Measurements from ENCODE around the gene CDK5.
"Not testable (repeated sequence)": the region's sequence is repeated elsewhere in the genome, so short reads cannot be mapped to it uniquely, and the experiment has no call there.

The CDK5 gene

DNA sequence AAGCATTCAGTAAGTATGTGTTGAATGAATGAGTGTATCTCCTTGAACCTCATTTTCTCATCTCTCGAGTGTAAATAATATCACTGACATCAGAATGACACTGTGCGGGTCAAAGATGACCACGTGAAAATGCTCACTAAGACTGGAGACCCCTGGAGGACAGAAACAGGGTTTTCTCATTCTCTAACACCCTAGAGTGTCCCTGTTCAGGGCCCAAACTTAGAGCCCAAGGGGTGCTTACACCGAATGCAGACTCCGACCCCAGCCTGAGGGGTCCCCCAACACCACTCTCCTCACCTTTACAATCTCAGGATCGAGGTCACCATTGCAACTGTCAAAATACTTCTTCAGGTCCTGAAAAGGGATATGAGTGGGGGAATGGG is 1.4 kb downstream of the CDK5 start:
- DNase-seq, result no peak

DNA sequence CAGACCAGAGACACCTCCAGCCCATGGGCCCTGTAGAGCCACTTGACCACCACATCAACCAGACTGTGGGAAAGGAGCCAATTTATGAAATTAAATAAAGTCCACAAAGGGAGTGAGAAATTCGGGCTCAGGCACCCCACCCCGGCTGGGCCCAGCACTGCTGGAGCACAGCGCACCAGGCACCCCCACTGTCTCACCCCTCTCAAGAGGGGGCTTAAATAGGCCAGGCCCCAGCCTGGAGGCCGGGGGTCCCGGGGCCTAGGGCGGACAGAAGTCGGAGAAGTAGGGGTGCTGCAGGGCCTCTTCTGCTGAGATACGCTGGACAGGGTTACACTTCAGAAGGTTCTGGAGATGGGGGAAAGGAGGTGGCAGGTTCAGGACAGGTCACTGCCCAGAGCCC is 3.9 kb downstream of the CDK5 start:
- no peak for DNase-seq

DNA sequence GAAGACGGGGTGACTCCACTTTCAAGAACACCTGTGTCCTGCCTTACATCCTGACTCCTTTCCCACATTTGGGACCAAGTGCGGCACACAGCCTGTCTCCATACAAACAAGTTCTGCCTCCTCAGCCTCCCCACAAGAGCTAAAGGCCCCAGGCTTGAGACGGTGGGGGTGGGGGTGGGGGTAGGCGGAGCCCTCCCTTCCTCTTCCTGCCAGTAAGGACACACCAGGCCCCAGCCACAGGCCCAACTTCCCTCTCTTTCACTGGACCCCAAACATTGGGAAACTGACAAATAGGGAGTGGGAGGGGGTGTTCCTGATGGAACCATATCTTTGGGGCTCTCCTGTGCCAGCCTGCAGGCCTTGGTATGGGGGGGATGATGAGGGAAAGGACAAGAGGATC is 4.6 kb downstream of the CDK5 start:
- DNase-seq, result no peak

DNA sequence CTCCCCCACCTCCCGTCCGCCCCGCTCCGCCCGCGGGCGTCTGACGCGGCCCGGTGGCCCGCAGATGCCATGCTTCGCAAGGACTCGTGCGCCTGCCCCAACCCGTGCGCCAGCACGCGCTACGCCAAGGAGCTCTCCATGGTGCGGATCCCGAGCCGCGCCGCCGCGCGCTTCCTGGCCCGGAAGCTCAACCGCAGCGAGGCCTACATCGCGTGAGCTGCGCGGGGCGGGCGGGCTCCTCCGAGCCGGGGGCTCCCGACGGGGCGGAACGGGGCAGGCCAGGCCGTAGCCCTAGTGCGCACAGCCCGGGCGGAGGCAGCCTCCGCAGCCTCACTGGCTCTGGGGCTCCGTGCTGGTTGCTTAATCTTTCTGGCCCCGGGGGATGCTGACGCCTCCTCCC is 6.6 kb downstream of the CDK5 start:
- no peak for DNase-seq

DNA sequence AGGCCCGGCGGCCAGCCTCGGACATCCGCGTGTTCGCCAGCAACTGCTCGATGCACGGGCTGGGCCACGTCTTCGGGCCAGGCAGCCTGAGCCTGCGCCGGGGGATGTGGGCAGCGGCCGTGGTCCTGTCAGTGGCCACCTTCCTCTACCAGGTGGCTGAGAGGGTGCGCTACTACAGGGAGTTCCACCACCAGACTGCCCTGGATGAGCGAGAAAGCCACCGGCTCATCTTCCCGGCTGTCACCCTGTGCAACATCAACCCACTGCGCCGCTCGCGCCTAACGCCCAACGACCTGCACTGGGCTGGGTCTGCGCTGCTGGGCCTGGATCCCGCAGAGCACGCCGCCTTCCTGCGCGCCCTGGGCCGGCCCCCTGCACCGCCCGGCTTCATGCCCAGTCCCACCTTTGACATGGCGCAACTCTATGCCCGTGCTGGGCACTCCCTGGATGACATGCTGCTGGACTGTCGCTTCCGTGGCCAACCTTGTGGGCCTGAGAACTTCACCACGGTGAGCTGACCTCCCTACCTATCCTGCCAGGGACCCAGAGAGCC is 8.7 kb downstream of the CDK5 start:
- no peak for DNase-seq

DNA sequence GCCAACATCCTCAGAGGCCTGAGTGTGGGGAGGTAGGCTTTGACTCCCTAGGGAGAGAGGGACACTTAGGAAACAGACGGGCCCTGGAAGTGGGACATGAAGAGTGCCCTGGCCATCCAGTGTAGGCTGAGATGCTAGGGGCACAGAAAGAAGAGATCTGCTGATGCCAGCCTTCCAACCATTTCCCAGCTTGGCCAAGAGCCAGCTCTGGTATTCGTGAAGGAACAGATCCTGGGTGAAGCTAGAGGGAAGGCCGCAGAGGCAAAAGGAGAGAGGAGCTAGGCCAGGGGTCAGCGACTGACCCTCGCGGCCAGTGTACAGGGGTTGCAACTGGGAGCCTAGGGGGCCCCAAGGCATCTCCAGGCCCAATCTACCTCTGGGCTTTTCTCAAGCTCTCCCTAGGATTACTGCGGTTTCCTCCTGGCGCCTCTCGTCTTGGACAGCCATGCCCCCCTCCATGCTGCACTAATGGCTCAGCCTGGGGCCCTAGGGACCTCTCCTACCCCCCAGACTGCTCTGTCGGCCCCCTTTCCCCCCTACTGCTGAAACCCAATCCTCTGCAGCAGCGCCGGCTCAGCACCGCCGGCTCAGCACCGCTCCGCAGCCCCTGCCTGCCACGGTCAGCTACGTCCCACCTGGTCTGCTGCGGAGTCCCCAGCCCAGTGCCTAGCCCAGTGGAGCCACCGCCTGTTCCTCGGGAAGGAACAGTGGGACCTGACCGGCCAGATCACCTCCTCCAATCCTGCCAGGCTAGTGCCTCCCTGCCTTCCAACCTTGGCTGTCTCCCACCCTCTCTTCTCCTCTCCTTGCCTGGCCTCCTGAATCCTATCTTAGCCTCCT is 9.5 kb downstream of the CDK5 start, which contains the start of gene ASIC3:
Gene ASIC3 (plus strand): TSS at position 556 of the 840 bp plus-strand sequence. CDS start 355 bp downstream, outside the sequence.
- no peak for DNase-seq

DNA sequence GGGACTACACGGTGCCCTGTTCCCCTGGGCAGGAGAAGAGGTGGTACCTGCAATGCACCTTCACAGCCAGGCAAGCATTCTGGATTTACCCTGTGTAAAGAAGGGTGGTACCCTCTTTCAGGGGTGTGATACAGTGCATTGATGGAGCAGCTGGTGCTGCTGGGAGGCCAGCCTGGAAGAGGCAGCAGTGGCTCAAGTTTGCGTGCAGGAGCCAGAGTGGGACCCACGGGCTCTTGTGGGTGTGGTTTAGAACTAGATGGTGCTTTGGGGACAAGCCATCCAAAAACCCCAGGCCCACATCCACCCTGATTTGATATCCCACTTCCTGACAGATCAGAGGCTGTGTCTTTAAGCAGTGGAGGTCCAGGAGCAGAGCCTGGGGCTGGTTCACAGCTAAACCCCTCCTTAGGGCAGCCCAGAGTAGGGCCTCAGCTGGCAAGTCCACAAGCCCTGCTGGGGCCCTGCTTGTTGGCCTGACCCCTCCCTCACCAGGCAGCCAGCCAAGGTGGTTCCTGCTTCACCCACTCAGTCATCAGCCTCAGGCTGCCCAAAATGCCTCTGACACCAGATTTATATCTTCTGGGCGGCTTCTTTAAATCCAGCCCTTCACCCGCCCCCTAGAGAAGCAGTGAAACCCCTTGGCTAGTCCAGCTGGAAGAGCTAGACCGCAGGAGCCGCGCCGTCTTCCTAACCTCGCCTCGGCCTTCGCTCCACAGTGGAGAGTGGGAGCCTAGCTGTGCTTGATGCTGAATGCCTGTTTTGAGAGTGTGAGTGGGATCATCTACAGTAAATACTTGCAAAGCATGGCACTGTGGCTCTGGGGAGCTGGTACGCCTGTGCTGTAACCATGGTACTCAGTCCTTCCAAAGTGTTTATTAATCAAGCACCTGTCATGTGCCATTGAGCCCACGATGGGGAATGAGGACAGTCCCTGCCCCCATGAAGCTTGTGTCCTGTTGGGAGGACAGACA is 10.8 kb downstream of the CDK5 start:
- peak; percentile 10 for DNase-seq

DNA sequence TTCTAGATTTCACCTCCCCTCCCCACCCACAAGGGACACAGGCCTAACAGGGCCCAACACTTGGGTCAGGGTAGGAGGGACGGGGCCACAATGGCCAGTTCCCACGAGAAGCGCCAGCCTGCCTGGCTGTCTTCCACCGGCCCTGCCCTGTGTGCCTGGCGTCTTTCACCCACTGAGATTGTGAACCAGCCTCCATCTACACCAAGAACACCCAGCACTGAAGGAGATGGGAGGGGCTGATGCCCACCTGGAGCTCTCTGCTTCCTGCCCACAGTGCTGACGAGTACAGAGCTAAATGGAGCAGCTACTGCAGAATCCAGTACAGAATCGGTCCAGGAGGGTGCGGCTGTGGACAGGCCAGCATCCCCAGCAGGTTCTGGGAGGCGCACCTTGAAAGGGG is 11.7 kb downstream of the CDK5 start:
- DNase-seq, result no peak

DNA sequence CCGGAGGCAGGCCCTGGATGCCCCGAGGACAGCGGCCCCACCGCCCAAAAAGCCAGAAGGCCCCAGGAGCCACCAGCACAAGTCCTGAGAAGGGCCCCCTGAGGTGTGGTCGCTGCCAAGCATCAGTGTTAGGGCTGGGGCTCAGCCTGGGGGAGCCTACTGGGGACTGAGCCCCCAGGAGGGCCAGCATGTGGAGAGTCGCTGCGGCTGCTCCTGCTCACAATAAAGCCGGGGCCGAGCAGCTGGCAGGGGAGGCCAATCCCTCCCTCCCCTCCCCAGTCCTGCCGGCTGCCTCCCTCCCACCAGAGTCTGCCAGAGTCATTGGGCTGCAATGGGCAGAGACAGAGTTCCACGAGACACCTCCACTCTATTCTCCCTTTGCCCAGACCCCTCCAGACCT is 12.4 kb downstream of the CDK5 start:
- DNase-seq, result no peak

DNA sequence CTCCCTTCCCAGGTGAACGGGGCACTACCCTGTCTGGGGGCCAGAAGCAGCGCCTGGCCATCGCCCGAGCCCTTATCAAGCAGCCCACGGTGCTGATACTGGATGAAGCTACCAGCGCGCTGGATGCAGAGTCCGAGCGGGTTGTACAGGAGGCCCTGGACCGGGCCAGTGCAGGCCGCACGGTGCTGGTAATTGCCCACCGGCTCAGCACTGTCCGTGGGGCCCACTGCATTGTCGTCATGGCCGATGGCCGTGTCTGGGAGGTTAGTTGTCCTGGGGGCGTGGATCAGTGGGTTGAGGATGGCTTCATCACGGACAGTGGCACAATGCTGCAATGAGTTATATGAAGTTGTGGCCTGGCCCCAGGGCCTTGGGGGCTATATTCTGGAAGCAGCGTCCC is 13.7 kb downstream of the CDK5 start:
- DNase-seq, result no peak

DNA sequence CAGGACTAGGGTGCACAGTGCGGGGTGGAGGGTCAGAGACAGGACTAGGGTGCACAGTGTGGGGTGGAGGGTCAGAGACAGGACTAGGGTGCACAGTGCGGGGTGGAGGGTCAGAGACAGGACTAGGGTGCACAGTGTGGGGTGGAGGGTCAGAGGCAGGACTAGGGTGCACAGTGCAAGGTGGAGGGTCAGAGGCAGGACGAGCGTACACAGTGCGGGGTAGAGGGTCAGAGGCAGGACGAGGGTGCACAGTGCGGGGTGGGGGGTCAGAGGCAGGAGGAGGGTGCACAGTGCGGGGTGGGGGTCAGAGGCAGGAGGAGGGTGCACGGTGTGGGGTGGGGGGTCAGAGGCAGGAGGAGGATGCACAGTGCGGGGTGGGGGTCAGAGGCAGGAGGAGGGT is 14.2 kb downstream of the CDK5 start:
- DNase-seq, result not testable (repeated sequence)

DNA sequence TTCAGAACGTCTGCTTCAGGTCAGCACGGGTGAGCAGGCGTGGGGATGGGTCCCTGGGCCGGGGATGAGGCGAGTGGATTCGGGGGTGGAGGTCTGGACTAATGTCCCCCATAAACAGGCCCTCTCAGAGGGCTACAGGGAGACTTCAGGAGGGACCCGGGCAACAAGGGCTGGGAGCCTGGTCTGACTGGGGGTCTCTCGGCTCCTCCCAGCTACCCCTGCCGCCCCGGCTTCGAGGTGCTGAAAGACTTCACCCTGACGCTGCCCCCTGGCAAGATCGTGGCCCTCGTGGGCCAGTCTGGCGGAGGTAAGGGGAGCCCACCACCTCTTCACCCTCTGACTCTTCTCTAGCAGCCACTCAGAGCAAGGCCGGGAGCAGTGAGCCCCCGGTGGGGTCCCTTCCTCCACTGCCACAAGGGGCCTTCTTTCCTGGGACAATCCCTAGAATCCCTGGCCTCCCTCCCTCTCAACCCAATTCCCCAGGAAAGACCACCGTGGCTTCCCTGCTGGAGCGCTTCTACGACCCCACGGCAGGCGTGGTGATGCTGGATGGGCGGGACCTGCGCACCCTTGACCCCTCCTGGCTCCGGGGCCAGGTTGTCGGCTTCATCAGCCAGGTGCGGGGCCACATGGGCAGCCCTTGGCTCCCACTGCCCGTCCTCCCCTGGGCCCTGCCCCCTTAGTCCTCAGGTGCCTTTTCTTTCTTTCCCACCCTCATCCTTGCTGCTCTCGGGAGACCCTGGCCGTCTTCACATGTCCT is 16.9 kb downstream of the CDK5 start:
- no peak for DNase-seq

DNA sequence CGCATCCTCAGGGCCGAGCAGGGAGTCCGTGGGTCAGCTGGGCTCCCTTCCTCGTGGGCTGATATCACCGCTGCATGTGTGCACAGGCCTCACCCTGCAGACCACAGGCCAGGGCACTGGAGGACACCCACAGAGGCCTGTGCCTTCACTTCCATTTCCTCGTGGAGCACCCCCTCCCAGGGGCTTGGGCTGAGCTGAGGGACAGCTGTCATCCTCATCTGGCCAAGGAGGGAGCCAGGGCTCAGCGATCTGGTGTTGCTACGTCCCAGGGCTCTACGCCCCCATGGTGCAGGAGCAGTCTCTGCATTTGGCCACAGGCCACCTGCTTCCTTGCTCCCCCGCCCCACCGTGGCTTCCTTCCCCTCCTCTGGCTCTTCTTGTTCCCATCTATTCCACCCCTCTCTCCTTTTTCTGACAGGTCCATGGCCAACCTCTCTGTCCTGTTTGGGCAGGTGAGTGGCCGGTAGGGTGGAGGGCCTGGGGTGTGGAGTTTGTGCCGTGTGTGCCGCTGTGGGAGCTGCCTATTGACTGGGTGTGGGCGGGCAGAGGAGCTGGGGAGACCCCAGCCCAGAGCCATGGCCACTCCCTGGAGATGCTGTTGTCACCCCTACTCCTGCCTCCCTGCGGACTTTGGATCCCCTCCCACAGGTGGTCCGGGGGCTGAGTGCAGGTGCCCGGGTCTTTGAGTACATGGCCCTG is 17.7 kb downstream of the CDK5 start:
- no peak for DNase-seq

DNA sequence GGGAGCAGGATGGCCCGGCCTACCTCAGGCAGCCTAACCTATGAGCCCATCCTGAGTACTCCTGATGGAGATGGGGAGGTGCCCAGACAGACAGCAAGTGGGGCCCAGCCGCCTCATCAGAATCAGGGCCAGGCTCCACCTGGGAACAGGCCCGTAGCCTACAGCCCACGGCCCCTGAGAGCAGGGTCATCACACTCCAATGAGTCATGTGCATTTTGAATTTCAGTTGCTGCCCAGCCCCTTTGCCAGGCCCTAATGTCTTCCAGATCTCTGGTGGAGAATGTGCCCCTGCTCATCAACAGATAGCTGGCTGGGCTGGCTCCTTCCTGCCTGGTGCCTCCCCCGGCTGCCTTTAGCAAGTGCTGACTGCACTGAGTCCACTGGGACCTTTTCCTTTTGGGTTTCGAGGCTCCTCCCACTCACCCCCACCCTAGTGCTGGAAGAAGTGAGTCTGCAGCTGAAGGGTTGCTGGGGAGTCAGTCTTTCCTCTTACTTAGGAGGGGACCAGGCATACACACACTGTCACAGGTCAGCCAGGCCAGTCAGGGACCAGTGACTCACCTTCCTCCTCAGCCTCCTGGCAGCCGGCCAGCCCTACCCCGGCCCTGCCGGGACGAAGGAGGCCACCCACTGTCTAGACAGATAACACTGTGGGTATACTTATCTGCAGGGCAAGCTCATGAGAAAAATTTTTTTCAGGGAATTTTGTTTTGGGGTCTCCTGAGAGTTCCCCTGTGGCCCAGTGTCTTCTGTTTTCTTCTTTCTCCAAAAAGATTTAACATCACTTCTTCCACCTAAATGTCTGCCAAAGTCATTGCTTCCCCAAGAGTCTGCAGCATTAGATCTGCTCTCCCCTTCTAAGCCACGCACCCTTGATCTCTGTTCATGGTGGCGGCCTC is 18.5 kb downstream of the CDK5 start:
- no peak for DNase-seq

DNA sequence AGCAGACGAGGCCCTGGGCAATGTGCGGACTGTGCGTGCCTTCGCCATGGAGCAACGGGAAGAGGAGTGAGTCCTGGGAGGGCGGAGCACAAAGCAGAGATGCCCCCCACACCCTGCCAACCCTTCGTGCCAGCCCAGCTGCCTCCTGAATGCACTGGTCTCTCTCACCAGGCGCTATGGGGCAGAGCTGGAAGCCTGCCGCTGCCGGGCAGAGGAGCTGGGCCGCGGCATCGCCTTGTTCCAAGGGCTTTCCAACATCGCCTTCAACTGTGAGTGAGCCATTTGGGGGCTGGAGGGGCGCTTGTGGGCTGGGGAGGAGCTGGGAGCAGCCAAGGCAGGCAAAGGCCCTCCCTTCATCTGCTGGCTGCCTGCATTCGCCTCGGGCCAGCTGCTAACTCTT is 21.8 kb downstream of the CDK5 start:
- DNase-seq, result no peak

DNA sequence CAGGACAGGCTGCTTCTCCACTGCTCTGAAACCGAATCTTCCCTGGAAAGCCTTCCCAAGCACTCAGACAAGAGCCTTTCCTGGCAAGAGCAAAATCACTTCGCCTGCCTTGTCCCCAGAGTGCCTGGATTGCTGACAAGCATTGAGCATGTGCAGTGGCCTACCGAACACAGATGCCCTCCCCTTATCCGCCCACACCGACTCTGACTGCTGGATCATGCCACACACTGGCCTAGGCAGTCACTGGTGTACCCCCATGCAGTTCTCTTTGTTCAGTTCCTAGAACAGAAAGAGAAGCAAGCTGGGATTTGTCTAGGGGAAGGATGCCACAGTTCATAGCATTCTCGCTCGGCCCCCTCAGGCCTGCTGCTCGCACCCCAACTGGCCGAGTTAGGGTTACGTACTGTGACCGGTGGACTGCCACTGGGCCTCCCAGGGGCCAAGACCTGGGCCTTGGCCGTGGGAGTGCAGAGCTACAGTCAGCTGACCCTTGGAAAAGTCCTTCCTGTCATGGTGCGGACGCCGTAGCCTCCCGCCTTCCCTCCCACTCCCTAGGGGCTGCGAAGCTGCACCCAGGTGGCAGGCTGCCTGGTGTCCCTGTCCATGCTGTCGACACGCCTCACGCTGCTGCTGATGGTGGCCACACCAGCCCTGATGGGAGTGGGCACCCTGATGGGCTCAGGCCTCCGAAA is 22.5 kb downstream of the CDK5 start:
- DNase-seq, result no peak

DNA sequence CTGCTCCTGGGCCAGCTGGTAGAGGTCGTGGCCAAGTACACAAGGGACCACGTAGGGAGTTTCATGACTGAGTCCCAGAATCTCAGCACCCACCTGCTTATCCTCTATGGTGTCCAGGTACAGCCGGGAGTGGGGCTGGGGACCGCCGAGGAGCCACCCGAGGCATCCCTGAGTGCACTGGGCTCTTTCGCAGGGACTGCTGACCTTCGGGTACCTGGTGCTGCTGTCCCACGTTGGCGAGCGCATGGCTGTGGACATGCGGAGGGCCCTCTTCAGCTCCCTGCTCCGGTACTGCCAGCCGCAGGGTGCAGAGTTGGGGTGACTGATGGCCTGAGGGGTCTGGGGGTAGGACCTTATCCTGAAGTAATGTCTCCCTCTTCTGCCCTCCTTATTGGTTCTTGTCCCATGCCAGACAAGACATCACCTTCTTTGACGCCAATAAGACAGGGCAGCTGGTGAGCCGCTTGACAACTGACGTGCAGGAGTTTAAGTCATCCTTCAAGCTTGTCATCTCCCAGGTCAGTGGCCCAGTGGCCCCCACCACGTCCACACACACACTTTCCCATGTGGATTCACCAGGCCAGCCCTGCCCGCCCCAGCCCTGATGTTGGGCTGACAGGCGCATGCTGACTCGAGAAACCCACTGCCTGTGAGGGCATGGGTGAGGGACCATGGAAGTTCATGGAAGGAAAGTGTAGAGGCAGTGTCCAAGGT is 23.2 kb downstream of the CDK5 start:
- DNase-seq, result no peak

DNA sequence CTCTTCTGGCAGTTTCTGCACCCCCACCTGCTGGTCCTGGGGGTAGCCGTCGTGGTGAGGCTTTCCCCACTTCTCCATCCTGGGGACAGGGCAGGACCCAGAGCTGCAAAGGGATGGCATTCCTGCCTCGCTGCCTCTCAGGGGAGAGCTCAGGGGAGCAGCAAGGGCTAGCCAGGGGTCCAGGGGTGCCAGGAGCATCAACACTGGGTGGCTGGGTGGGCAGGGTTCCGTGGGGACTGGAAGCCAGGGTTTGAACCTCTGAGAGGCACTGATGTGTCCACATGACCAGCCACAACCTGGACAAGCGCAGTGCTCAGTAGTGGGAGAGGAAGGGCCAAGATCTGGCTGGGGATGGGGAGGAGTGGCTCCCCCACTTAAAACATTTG is 23.8 kb downstream of the CDK5 start:
- DNase-seq, result no peak

DNA sequence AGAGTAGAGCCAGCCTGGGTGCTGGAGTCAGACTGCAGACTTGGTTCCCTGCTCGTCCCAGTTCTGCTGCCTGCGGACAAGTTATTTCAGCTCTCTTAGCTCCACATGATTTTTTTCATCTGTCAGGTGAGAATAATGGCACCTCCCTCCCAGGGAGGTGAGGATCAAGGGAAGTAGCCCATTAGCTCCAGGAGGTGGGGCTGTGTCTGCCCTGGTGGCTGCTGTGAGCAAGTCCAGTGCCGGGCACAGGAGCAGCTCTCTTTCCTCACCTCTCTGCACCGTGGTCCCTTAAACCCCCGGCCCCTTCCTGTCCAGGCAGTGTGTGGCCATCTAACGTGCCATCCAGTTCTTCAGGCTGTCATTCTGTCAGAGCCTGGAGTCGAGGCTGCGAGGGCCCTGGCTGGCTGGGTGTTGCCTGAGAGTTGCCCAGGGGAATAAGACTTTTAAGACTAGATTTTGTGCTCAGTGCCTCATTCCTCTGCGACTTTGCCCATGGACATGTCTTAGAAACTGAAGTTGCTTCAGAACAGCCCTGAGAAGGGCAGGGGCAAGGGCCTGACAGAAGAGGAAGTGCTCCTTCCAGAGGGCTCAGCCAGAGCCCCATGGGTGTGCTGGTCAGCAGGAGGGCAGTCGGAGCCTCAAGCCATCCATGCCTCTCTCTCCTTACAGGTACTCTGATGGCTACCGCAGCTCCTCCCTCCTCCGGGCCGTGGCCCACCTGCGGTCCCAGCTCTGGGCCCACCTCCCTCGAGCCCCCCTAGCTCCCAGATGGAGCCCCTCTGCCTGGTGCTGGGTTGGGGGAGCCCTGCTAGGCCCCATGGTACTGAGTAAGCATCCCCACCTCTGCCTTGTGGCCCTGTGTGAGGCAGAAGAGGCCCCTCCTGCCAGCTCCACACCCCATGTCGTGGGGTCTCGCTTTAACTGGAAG is 24.5 kb downstream of the CDK5 start:
- no peak for DNase-seq

All from NCI-H1105 treated with DMSO at 0.1 percent for 48 hours (cell line).